EL (cell line): Measurements from ENCODE around the gene MATR3.

Source experiments
- DNase-seq: peaks from one replicate; pipeline ENCODE4 v3.0.0-alpha.2; 2016

The MATR3 gene

DNA sequence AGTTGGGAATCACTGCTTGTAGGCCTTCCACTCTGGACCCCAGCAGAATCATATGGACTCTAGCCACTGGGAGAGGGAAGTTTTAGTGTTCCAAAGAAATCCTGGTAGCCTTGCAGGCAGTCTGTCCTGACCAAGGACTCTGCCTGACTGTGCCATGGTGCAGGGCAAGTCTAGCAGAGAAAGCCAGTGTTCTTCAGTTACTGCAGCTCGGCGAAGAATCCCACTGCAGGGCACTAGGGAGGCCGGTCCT, 20.3 kb upstream of the MATR3 start:
- DNase-seq = no peak

DNA sequence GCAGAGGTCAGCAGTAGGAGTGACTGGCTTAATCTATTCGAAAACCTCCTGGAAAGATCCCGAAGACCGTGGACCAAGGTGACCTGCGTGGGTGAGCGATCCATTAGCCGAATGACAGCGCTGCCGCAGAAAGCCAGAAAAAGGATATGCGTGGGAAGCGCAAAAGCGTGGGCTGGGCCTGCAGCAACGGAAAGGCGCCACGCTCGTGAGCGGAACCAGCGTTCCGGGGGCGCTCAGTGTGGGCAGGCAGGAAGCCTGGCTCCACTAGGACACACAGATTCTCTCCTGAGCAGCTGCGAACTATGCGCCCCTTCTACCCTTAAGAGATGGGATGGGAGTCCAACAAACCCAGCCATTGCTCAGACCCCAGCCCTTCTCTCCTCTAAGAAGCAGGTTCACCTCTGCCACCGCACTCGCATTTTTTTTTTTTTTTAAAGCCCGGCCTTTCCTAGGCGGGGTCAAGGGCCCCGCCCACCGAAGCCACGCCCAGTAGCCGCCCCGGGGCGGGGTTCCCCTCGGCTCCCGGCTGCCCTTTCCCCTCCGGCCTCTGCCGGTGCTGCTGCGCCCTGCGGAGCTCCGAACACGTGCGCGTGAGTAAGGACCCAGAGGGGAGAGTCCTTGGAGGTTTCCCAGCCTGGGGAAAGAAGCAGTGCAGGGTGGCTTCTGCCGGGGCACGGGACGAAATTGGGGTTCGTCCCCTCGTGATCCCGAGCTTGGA, 19.8 kb upstream of the MATR3 start:
- peak; percentile 91 for DNase-seq

DNA sequence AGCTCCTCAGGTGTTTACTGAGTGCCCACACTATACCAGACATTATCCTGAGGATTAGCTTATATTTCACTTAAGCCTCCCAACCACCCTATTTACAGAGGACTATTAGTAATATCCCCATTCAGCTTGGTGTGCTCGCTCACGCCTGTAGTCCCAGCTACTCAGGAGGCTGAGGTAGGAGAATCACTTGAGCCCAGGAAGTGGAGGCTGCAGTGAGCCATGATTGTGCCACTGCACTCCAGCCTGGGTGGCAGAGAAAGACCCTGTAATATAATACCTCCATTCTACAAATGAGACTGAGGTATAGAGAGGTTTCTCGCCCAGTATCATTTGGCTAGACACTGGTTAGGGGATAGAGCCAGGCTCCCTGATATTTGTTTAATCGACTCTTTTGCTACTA, 18.0 kb upstream of the MATR3 start:
- DNase-seq = no peak

DNA sequence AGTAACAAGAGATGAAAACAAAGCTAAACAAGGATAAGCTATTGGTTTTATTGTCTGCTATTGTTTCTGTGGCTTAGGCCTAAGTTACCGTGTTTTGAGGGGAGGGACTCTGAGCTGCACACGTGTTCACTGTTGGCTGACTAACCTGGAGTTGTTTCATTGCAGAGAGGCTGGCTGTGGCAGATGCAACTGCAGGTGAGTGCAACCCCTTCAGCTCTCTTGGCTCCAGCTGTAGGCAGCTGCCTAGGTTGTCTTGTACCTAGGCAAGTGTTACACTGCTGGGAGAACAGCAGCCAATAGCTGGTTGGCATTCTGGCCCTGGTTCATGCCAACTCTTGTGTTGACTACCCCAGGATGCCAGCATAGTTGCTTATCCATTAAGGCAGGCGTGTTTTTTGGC, 17.6 kb upstream of the MATR3 start:
- no peak for DNase-seq

DNA sequence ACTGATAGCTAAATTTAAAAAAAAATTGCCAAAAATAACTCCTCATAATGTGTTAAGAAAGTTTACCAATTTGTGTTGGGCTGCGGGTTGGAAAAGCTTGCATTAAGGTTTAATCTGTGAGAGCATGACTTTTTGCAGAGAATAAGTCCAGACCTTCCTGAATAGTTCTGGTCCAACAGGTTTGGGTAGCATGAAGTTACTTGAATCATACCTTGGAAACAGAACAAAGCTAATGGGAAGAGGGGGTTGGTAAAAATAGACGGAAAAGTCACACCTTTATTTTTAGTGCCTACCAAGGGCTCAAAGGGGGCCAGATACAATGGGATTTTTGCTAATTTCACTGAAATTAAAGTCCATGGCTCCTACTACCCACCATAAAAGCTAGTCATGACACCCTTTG, 17.1 kb upstream of the MATR3 start:
- DNase-seq = no peak

DNA sequence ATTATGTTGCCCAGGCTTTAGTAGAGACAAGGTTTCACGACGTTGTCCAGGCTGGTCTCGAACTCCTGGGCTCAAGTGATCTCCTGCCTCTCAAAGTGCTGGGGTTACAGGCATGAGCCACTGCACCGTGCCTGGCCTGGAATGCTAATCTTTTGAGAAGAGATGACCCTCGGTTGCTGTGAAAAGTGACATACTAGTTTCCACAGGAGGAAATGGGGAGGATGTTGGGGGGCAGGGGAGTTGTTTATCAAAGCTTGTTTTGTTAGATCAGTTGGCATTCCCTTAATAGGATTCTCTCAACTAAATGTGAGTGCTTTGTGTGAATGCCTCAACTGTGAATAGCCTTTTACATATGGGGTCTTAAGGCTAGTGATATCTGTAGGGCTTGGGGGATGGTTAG, 16.4 kb upstream of the MATR3 start:
- no peak for DNase-seq

DNA sequence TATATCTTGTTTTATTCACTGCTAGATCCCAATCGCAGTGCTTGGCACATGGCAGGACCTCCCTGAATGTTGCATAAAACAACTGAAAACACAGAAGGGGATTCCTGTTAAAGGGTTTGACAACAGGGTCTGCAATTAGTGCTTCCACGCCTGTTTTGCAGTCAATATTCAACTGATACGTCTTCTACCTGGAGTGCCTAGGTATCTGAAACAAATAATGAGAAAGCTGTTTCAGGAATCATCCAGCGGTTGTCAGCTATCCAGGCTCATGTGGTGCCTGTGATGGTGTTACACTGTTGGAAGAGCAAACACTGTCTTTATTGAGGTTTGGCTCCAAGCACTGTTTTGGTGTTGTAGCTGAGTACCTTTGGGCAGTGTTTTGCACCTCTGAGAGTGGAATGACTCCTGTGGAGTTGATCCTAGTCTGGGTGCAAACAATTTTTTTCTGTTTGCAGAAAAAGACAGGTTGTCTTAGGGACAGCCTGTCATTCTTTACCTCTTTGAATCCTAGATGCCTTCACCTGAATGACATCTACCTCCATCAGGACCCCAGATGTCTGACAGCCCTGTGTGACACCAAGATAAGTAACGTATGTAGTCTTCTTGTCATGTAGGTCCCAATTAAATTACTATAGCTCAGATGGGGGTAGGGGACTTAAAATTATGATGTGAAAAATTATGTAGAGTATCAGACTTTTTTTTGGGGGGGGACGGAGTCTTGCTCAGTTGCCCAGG, 14.8 kb upstream of the MATR3 start:
- no peak for DNase-seq

DNA sequence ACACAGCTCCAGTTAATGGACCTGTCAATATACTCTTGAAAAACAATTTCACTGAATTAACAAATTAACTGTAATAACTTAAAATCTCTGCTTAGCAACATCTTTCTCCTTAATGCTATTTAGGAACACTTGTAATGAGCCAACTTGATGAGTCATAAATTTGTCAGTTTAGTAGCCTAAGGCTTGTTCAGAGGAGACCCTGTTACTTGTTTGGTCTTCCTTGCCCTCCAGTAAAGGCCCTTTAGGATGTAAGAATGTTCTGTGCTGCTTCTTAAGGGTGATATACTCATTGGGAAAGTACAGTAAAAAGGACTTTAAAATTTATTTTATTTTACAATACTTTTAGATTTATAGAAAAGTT, 11.4 kb upstream of the MATR3 start:
- peak; percentile 59 for DNase-seq

DNA sequence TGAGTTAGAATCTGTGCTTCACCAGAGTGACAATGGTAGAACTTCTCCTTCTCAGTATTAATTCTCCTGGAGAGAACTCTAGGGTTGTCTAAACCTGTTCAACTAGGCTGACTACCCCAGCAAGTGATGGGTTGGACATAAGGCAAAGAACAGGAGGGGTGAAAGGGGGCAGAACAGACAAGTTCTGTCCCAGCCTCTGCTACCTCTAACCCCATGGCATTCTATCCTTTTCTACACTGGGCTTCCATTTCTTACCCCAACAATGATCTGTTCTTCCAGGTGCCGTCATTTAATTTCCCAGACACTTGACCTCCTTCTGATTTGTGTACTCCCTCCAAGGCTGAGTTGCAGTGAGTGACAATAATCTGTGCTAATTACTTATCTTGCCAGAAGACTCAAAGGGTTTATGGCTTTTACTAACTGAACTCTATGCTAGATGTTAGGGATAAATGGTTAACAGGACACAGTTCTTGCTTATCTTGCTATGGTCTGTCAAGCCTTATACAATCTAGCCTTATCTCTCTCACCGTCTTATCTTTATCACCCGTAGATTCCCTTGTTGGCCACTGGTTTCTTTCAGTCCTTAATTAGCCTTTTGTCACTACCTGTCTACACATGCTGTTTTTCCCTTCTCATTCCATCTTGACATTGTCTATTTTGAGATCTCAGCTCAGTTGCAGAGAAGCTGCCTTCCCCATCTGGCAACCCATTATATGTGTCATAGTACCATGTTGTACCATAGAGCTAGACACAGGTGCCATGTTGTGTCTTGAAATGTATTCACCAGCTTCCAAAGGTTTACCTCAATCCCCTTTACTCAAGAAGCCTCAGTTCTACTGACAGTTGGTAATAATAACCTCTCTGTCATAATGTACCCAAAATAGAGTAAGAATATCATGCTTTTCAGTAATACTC, 10.0 kb upstream of the MATR3 start:
- DNase-seq = no peak

DNA sequence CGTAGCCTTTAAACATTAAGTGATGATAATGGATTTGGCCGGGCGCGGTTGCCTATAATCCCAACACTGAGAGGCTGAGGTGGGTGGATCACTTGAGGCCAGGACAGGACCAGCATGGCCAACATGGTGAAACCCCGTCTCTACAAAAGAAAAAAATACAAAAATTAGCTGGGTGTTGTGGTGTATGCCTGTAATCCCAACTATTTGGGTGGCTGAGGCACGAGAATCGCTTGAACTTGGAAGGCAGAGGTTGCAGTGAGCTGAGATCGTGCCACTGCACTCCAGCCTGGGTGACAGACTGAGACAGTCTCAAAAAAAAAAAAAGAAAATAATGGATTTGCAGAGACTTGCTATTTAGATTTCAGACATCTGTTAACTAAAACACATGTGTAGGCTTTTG, 9.2 kb upstream of the MATR3 start:
- no peak for DNase-seq

DNA sequence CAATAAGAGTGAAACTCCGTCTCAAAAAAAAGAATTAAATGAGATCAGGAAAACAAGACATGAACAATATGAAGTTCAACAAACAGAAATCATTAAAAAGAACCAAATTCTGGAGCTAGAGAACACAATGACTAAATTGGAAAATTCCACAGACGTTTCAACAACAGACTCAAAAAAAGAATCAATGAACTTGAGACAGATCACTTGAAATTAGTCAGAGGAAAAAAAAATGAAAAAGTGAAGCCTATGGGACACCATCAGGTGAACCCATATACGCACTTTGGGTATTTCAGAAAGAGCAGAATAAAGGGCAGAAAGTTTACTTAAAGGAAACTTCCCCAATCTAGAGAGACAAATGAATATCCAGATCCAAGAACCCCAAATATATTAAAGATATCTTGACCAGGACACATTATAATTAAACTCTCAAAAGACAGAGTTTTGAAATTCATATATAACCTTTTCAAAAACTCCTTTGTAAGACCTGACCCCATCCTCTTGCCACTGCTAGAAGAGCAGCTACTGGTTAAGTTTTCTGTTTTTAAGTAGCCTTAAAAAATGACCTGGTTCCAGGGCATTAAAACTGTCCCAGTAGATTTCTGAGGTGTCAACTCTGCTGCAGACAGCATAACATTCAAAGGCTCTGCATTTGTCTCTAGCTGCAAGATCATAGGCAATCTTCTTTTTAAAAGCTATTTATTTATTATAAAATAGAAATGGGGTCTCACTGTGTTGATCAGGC, 7.7 kb upstream of the MATR3 start:
- DNase-seq = no peak

DNA sequence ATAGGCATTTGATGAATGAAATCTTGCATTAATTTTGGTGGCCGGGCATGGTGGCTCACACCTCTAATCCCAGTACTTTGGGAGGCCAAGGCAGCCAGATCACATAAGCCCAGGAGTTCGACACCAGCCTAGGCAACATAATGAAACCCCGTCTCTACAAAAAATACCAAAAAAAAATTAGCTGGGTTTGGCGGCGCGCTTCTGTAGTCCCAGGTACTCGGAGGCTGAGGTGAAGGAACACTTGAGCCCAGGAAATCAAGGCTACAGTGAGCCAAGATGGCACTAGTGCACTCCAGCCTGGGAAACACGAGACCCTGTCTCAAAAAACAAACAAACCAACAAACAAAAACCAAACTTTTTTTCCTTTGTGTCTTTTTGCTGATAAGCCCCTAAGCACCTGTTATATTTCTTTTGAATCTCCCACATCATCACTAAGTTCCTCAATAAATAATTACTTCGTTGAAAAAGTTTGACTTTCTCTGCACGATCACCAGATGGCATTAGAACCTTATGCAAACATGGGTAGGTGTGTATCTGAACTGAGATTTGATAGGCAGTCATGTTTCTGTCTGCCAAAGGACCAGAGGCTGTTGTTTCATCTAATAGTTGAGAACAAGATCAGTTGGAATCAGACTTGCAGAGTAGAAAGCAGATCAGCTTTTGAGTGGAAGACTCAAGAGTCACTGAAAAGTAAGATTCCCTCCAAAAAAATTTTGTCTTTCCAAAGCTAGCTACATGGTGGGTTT, 5.5 kb upstream of the MATR3 start:
- no peak for DNase-seq

DNA sequence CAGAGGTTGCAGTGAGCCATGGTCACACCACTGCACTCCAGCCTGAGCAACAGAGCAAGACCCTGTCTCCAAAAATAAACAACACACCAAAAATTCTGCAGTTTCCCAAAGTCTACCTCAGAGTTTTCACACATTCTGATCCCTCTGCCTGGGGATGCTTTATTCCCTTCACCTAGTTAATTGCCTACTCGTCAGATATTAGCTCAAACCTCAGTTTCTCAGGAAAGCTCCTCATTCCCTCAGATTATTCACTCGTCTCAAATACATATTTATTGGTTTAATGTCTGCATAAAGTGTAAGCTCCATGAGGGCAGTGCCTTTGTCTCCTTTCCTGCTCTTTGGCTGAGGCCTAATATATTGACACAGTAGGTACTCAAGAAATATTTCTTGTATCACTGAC, 2.5 kb upstream of the MATR3 start:
- no peak for DNase-seq

DNA sequence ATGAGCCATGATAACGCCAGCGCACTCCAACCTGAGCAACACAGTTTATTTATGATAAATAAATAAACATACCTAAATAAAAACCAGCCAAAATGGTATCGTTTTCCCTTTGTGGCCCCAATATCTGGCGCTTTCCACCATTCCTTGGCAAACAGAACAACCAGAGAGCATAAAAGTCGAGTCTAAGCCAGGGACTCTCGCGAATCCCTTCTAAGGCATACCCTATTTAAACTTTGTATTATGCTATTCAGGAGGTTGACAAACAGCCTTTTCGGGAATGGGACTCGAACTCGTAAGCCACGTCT, 386 bp upstream of the MATR3 start:
- DNase-seq = no peak

DNA sequence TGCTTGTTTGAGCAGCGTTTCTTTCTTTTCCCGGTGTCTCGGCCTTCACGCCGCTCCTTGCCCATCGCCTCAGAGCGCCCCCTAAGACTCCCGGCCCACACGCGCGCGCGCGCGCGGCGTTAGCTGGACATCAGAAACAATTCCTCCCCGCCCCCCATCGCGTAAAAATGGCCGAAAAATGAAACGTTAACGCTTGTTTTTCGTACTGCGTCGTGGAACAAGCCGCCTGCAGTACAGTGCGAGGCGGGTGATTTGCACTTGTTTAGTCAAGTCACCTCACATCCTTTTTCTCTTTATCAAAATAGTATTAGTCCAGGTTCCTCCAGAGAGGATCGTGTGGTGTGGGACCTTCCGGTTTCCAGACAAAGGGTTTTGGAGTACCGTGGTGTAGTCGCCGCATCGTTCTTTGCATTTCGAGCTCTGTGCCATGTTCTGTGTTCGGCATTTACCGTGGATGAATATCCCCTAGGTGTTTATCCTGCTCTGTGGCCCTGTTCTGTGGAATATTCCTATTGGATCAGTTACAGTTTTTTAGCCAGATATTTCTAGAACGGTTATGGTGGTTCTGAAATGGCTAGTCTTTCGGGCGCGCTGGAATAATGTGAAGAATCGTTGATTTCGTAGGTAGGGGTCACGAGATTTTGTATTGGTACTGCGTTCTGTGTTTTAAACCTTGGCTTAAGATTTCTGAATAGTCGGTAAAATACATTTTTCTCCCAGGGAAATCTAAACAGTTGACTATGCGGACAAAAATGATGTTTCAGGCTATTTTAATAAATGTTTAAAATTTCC, 1.0 kb downstream of the MATR3 start:
- peak; percentile 85 for DNase-seq

DNA sequence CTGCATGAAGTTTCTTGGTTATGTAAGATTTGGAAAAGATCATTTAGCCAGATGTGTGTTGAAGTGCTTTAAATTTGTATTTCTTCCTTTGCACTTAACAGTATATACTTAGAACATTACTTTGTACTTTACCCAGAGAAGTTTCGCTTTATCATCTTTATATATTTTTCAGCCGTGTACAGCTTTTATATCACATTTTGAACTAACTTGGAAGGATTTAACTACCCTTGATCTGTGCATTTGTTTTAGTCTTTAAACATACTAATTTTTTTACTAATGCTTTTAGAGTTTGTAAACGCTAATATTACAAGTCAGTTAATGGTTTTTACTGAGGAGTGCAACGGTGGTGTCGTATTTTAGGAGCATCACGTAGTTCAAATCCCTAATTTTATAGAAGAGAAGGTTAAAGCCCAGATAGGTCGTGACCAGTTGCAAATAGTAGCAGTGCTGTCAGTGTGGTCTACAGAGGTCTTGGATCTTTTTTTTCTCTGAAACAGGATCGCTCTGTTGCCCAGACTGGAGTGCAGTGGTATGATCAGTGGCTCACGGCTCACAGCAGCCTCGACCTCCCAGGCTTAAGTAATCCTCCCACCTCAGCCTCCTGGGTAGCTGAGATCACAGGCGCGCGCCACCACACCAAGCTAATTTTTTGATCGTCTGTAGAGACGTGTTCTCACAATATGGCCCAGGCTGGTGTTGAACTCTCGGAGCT, 2.0 kb downstream of the MATR3 start:
- no peak for DNase-seq

DNA sequence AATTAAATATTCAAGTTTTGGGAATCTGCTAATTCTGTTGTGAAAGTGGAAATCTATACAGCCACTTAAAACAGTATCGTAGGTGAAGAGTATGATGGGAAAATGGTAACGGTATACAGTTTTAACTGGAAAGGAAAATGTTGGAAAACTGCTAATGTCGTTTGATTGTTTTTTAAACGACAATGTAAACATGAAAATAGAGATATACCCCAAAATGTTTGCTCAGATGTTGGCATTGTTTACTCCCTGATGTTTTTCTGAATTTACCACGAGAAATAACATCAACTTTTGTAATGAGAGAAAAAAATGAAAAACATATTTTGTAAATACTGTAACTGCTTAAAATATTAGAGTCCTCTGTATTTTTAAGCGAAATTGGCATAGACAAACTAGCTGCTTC, 2.7 kb downstream of the MATR3 start:
- DNase-seq = no peak

DNA sequence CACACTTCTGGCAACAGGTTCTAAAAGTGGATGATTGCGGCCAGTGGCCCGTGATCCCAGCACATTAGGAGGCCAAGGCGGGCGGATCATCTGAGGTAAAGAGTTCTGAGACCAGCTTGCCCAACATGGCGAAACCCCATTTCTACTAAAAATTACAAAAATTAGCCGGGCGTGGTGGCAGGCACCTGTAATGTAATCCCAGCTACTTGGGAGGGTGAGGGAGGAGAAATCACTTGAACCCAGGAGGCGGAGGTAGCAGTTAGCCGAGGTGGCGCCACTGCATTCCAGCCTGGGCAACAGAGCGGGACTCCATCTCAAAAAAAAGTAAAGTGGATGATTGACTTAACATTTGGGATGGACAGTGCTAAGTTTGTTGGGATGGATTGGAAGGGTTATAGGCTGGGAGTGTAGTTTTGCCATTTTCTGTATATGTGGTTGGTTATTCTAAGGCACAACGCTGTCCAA, 3.4 kb downstream of the MATR3 start:
- DNase-seq = no peak

DNA sequence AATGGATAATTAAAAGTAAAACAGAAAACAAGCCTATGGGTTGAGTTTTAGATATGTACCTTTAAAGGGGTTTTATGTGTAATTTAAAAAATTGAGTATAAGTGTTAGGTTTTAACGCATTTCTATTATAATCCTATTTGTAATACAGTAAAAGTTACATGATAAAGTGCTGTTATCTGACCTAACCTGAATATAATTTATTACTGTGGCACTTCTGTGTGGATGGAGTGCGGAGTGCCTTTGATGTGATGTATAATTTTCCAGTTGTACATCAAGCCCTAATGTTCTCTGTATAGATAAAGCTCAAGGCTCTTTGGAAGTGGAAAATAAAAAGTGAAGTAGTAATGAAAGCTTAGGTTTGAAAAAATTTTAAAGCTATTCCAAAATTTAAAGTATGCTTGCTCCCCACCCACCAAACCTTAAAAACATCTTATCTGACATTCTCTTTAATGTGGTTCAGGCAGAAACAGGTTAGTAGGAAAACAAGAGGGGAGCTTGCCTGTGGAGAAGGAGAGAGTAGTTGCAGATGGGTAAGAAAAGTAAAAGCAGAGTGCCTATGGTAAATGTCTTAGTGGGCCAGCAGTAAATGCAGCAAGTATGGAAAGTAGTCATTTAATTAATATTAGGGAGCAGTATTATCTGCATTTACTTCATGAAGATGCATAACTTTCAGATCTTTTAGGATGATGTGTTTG, 4.0 kb downstream of the MATR3 start:
- no peak for DNase-seq

DNA sequence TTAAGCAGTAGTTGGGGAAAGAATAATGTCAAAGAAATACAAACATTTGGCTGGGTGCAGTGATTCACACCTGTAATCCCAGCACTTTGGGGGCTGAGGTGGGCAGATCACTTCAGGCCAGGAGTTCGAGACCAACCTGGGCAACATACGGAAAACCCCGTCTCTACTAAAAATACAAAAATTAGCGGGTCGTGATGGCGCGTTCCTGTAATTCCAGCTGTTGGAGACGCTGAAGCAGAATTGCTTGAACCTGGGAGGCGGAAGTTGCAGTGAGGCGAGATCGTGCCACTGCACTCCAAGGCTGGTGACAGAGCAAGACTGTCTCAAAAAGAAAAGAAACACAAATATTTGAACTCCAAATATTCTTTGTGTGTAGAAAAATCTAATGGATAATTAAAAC, 4.7 kb downstream of the MATR3 start:
- no peak for DNase-seq

DNA sequence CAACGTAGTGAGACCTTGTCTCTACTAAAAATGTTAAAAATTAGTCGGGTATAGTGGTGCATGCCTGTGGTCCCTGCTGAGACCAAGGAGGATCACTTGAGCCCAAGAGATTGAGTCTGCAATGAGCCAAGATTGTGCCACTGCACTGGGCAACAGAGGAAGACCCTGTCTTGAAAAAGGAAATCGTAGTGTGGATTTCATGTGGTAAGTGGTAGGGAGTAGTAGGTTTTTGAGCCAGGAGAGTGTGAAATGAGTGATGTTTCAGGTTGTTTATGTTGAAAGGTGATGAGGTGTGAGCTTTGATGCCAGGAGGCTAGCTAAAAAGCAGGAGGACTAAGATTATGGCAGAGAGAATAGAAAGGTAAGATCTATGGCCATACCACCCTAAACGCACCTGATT, 5.9 kb downstream of the MATR3 start:
- DNase-seq = no peak
